Astrocyte (in vitro differentiated cells and primary cell): Measurements from ENCODE around the gene ATP4B.

Experiments used
- CTCF ChIP-seq: IDR thresholded peaks from 2 replicates; pipeline ENCODE4 v1.5.1; 2011; ENCODE audit warnings: low read depth, mild to moderate bottlenecking, inconsistent platforms, low read length, moderate library complexity; ENCODE audit not compliant: insufficient read depth
- EZH2 ChIP-seq: IDR thresholded peaks from 2 replicates; pipeline ENCODE4 v1.6.1; 2012; ENCODE audit warnings: mild to moderate bottlenecking, low read length, inconsistent platforms; ENCODE audit not compliant: insufficient read depth

GRCh38 chr13:113604186-113604585, 53.8 kb downstream of the ATP4B start:
- TF ChIP-seq CTCF (no peak), EZH2 (no peak)
